ENCODE results near the gene AKT1. TPM values are rescaled to one million over a fixed set of nuclear protein-coding genes. Genes with fewer than 3 reads are reported as not detected.

Gene AKT1
- total RNA-seq, 1 donor from 2014 or later = 112 TPM

- no peak for DNase-seq (ENCODE audit: low spot score in 2 of 2)
- Histone ChIP-seq H3K4me3 (no peak overlapping the region), H3K27ac (no peak overlapping the region), H3K36me3 (no peaks in the 10 kb centered on the region), H3K9me3 (no peaks in the 10 kb centered on the region), H3K4me1 (peaks cover 10 to 21% of the 10 kb centered on the region in 2 donors), H3K27me3 (no peaks in the 10 kb centered on the region)
- TF ChIP-seq, protein P1, sequence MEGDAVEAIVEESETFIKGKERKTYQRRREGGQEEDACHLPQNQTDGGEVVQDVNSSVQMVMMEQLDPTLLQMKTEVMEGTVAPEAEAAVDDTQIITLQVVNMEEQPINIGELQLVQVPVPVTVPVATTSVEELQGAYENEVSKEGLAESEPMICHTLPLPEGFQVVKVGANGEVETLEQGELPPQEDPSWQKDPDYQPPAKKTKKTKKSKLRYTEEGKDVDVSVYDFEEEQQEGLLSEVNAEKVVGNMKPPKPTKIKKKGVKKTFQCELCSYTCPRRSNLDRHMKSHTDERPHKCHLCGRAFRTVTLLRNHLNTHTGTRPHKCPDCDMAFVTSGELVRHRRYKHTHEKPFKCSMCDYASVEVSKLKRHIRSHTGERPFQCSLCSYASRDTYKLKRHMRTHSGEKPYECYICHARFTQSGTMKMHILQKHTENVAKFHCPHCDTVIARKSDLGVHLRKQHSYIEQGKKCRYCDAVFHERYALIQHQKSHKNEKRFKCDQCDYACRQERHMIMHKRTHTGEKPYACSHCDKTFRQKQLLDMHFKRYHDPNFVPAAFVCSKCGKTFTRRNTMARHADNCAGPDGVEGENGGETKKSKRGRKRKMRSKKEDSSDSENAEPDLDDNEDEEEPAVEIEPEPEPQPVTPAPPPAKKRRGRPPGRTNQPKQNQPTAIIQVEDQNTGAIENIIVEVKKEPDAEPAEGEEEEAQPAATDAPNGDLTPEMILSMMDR (IDR thresholded peaks at IDR 0.05) = no peak
- intact Hi-C loops (cut with DNase I) = no loop called here
Observed at GRCh38 chr14:104813286-104813685, 17.7 kb upstream of the AKT1 start.

DNA sequence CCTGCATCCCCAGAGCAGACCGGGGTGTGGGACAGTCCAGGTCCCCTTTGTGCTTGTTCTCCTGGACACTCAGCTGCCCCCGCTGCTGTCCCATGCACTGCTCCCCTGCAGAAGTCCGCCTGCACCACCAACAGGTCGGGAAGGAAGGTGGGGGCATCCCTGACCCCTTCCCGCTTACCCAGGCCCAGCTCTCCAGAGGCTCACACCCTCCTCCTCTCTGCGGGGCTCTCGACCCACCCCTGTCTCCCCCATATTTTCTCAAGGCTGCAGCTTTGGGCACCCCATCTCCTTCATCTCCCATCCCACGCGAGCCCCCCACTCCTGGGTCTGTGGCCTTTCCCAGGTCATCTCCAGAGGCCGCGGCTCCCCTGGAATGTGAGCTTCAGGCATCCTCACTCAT lies 14.8 kb upstream of the AKT1 start:
- no peak for DNase-seq (ENCODE audit: low spot score in 2 of 2)
- TF ChIP-seq, protein P1 (IDR thresholded peaks at IDR 0.05) = no peak

DNA sequence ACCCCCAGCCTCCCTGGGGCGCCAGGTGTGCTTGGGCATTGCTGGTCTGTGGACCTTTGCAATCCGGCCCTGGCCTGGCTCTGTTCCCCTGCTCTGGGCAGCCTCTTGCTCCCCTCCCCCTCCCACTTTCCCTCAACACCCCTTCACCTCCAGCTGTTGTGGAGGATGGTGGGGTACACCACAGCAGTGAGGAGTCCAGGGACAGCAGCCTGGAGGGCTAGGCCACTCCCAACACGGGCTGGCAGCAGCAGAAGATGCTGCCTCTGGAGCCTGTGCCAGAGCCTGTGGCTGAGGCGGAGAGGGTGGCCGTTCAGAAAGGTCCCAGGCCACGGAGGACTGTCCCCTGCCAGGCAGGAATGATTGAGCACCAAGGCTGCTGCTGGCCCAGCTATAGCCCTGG lies 12.9 kb upstream of the AKT1 start:
- H3K4me1 ChIP-seq = peaks cover 0 to 2% of the 10 kb centered on the region in 2 donors
- H3K4me3 ChIP-seq = no peak overlapping the region
- no peaks in the 10 kb centered on the region for H3K9me3 ChIP-seq
- H3K36me3 ChIP-seq = no peaks in the 10 kb centered on the region
- TF ChIP-seq, protein P1 (IDR thresholded peaks at IDR 0.05) = no peak
- H3K27me3 ChIP-seq = no peaks in the 10 kb centered on the region
- no peak for DNase-seq (ENCODE audit: low spot score in 2 of 2)
- H3K27ac ChIP-seq = no peak overlapping the region
- intact Hi-C loops (cut with DNase I) = no loop called here

More for the DNA sequence above, 14.8 kb upstream of the AKT1 start:
- Histone ChIP-seq H3K36me3 (no peaks in the 10 kb centered on the region), H3K4me1 (peaks cover 3 to 13% of the 10 kb centered on the region in 2 donors), H3K27ac (no peak overlapping the region), H3K4me3 (no peak overlapping the region), H3K27me3 (no peaks in the 10 kb centered on the region), H3K9me3 (no peaks in the 10 kb centered on the region)
- intact Hi-C loops (cut with DNase I) = no loop called here

GRCh38 chr14:104806625-104807465 lies 11.3 kb upstream of the AKT1 start:
- Histone ChIP-seq H3K4me3 (no peak overlapping the region), H3K9me3 (no peaks in the 10 kb centered on the region), H3K27me3 (no peaks in the 10 kb centered on the region), H3K27ac (no peak overlapping the region), H3K4me1 (peaks cover 2 to 4% of the 10 kb centered on the region in 2 donors), H3K36me3 (no peaks in the 10 kb centered on the region)
- TF ChIP-seq, protein P1 (IDR thresholded peaks at IDR 0.05) = no peak
- intact Hi-C loops (cut with DNase I) = no loop called here
- no peak for DNase-seq (ENCODE audit: low spot score in 2 of 2)

GRCh38 chr14:104805941-104806624 lies 10.5 kb upstream of the AKT1 start:
- DNase-seq (ENCODE audit: low spot score in 2 of 2) = no peak
- no peaks in the 10 kb centered on the region for H3K9me3 ChIP-seq
- H3K4me3 ChIP-seq = no peak overlapping the region
- peak overlapping the region in 1 of 2 donors; percentile 66 for H3K27ac ChIP-seq
- no peaks in the 10 kb centered on the region for H3K36me3 ChIP-seq
- peaks cover 9 to 11% of the 10 kb centered on the region in 2 donors for H3K4me1 ChIP-seq
- TF ChIP-seq, protein P1 (IDR thresholded peaks at IDR 0.05) = no peak
- no peaks in the 10 kb centered on the region for H3K27me3 ChIP-seq
- intact Hi-C loops (cut with DNase I) = no loop called here
